ENCODE data around the gene RNF5.
"Not testable (repeated sequence)": the region's sequence is repeated elsewhere in the genome, so short reads cannot be mapped to it uniquely, and the experiment has no call there.

RNF5 gene

DNA sequence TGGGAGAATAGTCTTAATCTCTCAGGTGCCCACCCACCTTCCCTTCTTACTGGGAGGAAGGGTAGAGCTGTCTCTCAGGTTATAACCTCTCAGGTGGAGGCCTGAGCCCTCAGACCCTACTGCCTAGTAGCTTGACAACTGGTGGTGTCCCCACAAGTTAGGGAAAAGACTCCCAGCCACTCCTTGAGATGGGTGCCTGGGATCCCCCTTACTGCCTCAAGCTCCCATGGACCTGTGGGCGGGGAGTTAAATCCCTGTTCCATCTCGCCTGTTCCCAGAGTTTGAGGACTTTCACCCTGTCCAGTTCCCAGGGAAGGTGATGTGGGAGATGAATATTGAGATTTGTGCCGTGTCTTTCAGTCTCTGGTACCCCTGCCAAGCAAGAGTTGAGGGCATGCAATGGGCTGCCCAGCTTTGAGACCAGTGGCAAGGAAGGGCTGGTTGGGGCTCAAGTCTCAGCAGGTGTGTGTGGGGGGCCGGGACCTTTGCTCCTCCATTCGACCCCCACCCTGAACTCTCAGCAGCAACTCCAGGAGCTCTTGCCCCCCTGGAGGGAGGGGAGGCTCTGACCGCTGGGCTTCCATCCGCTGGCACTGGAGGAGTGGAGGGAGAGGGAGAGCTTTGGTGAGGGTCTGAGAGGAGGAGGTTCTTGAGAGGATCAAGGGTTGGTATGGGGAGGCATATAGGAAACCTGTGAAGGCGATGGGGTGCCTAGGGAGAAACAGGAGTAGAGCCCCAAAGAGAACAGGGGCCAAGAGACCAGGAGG, 12.9 kb downstream of the RNF5 start:
- Histone ChIP-seq H3K4me1 (ENCODE audit: control insufficient read depth, insufficient read depth, low read length) (peaks cover 10% of the 10 kb centered on the region), H3K27me3 (ENCODE audit: control insufficient read depth, insufficient read depth, low read length) (no peaks in the 10 kb centered on the region), H3K27ac (ENCODE audit: low read length) (no peak overlapping the region), H3K4me3 (ENCODE audit: low read length) (no peak overlapping the region), H3K36me3 (ENCODE audit: control insufficient read depth, insufficient read depth, low read length) (peaks cover 14% of the 10 kb centered on the region; the same call in 1 of the 2 replicates), H3K9me3 (ENCODE audit: control insufficient read depth, insufficient read depth, low read length) (no peaks in the 10 kb centered on the region)
- no CpG with 5 or more reads among the region's 8 CpGs for WGBS (ENCODE audit: insufficient coverage, insufficient read length)
- DNase-seq (ENCODE audit: low read depth, low spot score), result no peak

DNA sequence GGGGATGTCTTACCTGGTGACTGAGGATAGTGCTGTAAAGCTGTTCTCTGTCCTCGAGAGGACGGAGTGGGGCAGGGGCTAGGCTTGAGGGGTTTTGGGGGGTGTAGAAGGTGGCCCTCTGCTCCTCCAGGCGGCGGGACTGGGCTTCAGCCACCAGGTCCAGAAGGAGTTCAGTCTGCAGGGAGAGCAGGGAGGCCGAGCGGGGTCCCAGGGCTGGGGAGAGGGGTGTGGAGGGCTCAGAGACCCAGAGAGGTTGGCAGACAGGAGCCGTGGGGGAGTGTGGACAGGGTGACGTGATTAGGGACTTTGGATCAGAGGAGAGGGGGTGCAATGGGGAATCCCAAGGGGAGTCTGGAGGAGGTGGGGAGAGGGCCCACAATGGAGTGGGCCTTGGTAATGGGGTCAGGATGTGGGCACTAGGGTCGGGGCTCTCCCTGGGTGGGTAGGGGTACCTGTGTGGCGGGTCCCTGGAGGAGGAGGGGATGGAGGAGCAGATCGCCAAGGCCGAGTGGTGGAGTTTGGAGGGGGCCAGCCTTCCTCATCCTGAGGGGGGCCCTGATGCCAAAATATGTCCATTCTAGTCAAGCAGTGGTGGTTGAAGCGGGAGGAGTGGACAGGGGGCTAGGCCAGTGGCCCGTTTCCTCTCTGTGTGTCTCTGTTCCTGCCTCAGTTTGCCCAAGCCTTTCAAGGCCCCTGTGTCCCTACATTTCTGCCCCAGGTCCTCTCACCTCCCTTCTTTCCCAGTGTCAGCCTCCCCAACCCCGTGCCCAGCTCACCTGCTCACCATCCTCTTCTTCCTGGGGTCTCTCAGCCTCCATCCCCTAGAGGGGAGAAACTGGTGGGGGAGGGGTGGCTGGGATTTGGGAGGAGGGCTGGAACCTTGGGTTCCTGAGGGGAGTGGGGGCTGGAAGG, 13.7 kb downstream of the RNF5 start:
- no peak for DNase-seq (ENCODE audit: low read depth, low spot score)
- H3K4me3 ChIP-seq (ENCODE audit: low read length), result no peak overlapping the region
- H3K27ac ChIP-seq (ENCODE audit: low read length), result no peak overlapping the region
- H3K4me1 ChIP-seq (ENCODE audit: control insufficient read depth, insufficient read depth, low read length), result peaks cover 13% of the 10 kb centered on the region
- H3K36me3 ChIP-seq (ENCODE audit: control insufficient read depth, insufficient read depth, low read length), result peaks cover 8% of the 10 kb centered on the region; the same call in 1 of the 2 replicates
- no peaks in the 10 kb centered on the region for H3K27me3 ChIP-seq (ENCODE audit: control insufficient read depth, insufficient read depth, low read length)
- WGBS (ENCODE audit: insufficient coverage, insufficient read length), result no CpG with 5 or more reads among the region's 15 CpGs
- no peaks in the 10 kb centered on the region for H3K9me3 ChIP-seq (ENCODE audit: control insufficient read depth, insufficient read depth, low read length)

DNA sequence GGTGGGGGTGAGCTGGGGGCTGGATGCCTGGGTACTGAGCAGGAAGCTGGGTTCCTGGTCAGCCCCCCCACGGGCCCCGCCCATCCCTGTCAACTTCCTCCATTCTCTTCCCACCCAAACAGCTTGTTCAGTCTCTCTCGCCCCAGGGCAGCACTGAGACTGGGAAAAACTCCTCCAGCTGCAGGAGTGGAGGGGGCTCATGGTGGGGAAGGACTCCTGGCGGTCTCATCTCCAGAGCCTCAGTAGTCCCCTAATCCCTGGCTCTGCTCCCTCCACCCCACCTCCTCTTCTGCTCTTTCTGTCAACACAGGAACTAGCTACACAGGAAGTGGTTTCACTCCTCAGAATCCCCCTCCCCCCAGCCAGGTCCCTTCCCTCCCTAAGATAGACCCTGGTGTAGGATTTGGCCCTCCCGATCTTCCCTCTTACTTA, 14.4 kb downstream of the RNF5 start, which contains the start of gene GPSM3:
Gene GPSM3, minus strand, starts transcription at position 36 of the 432 bp plus-strand sequence. CDS start 130 bp downstream, outside the sequence.
- H3K27me3 ChIP-seq (ENCODE audit: control insufficient read depth, insufficient read depth, low read length), result no peaks in the 10 kb centered on the region
- no peaks in the 10 kb centered on the region for H3K9me3 ChIP-seq (ENCODE audit: control insufficient read depth, insufficient read depth, low read length)
- H3K27ac ChIP-seq (ENCODE audit: low read length), result no peak within 1 kb of the TSS
- H3K36me3 ChIP-seq (ENCODE audit: control insufficient read depth, insufficient read depth, low read length), result peaks cover 5% of the 10 kb centered on the region; the same call in 1 of the 2 replicates
- no peak within 1 kb of the TSS for H3K4me3 ChIP-seq (ENCODE audit: low read length)
- no CpG with 5 or more reads among the region's 5 CpGs for WGBS (ENCODE audit: insufficient coverage, insufficient read length)
- DNase-seq (ENCODE audit: low read depth, low spot score), result no peak
- H3K4me1 ChIP-seq (ENCODE audit: control insufficient read depth, insufficient read depth, low read length), result peaks cover 17% of the 10 kb centered on the region

DNA sequence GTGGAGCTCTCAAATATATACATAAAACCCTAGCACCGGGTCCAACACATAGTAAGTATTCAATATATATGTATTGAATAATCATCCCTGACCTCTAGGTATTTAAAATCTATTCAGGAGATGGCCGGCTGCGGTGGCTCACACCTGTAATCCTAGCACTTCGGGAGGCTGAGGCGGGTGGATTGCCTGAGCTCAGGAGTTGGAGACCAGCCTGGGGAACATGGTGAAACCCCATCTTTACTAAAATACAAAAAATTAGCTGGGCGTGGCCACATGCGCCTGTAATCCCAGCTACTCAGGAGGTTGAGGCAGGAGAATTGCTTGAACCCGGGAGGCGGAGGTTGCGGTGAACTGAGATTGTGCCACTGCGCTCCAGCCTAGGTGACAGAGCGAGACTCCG, 14.9 kb downstream of the RNF5 start:
- DNase-seq (ENCODE audit: low read depth, low spot score); H3K27me3 ChIP-seq (ENCODE audit: control insufficient read depth, insufficient read depth, low read length); H3K9me3 ChIP-seq (ENCODE audit: control insufficient read depth, insufficient read depth, low read length); H3K27ac ChIP-seq (ENCODE audit: low read length); H3K4me3 ChIP-seq (ENCODE audit: low read length); H3K36me3 ChIP-seq (ENCODE audit: control insufficient read depth, insufficient read depth, low read length): not testable (repeated sequence)
- no CpG with 5 or more reads among the region's 13 CpGs for WGBS (ENCODE audit: insufficient coverage, insufficient read length)
- peaks cover 17% of the 10 kb centered on the region for H3K4me1 ChIP-seq (ENCODE audit: control insufficient read depth, insufficient read depth, low read length)

DNA sequence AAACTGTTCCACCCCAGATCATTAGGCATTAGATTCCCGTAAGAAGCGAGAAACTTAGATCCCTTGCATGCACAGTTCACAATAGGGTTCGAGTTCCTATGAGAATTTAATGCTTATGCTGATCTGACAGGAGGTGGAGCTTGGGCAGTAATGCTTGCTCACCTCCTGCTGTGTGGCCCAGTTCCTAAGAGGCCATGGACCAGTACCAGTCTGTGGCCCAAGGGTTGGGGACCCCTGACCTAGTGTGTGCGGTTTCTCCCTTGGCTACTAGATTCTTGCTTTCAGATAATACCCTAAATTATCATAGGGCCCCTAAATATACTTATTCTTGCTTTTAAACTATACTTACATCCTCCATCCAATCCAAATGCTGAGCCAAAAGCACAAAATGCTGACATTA, 16.2 kb downstream of the RNF5 start:
- Histone ChIP-seq H3K9me3 (ENCODE audit: control insufficient read depth, insufficient read depth, low read length) (no peaks in the 10 kb centered on the region), H3K27ac (ENCODE audit: low read length) (no peak overlapping the region), H3K36me3 (ENCODE audit: control insufficient read depth, insufficient read depth, low read length) (no peaks in the 10 kb centered on the region), H3K4me3 (ENCODE audit: low read length) (no peak overlapping the region), H3K4me1 (ENCODE audit: control insufficient read depth, insufficient read depth, low read length) (peaks cover 15% of the 10 kb centered on the region), H3K27me3 (ENCODE audit: control insufficient read depth, insufficient read depth, low read length) (no peaks in the 10 kb centered on the region)
- no CpG with 5 or more reads among the region's 4 CpGs for WGBS (ENCODE audit: insufficient coverage, insufficient read length)
- no peak for DNase-seq (ENCODE audit: low read depth, low spot score)

DNA sequence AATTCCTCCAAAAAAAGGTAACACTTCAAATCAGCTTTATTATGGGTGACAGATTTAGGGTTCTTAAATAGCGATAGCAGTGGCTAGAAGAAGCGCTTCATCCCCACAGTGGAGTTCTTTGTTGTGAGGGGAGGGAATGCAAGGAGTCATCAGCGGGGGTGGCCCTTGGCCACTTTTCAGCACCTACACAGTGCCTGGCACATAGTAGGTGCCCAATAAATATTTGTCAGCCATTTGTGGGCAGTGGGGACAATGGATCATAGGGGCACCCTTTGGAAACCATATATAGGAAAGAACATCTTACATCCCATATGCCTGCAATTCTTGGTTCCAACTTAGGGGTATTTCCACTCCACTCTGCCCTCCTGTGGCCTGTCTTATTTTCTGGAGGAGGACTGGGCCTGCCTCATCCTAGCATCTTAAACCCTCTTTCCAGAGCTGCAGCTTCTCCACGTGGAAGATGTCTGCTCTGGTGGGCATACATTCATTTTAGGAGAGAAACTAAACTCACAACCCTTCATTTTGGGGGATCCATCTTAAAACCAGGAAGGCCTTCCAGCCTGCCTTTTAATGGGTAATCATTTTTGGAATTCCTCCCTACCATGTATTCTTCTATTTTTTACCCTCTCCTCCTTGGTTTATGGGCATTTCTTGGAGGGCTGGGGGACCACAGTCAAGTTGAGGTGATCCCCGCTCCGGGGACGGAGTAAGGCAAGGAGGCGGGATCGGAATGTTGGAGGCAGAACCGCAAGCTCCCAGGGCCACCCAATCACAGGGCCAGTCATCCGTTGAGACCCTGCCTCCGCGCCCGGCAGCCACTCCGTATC, 16.8 kb downstream of the RNF5 start:
- Histone ChIP-seq H3K4me1 (ENCODE audit: control insufficient read depth, insufficient read depth, low read length) (peaks cover 15% of the 10 kb centered on the region), H3K9me3 (ENCODE audit: control insufficient read depth, insufficient read depth, low read length) (no peaks in the 10 kb centered on the region), H3K36me3 (ENCODE audit: control insufficient read depth, insufficient read depth, low read length) (no peaks in the 10 kb centered on the region), H3K27ac (ENCODE audit: low read length) (no peak overlapping the region), H3K27me3 (ENCODE audit: control insufficient read depth, insufficient read depth, low read length) (no peaks in the 10 kb centered on the region), H3K4me3 (ENCODE audit: low read length) (peak overlapping the region; percentile 26; the same call in 1 of the 2 replicates)
- no peak for DNase-seq (ENCODE audit: low read depth, low spot score)
- WGBS (ENCODE audit: insufficient coverage, insufficient read length), result no CpG with 5 or more reads among the region's 15 CpGs

DNA sequence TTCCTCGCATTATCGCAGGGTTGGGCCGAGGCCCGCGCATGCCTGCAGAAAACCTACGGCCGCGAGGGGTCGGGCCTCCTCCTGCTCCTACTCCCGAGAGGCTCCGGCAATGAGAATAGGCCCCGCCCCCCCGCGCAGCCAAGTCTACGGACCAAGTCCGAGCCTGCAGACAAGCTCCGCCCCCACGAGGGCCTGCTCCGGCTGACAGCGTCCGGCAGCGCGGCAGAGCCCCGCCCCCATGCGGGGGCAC, 17.4 kb downstream of the RNF5 start:
- Histone ChIP-seq H3K4me3 (ENCODE audit: low read length) (peak overlapping the region; percentile 78; the same call in 1 of the 2 replicates), H3K27me3 (ENCODE audit: control insufficient read depth, insufficient read depth, low read length) (no peaks in the 10 kb centered on the region), H3K4me1 (ENCODE audit: control insufficient read depth, insufficient read depth, low read length) (peaks cover 15% of the 10 kb centered on the region), H3K36me3 (ENCODE audit: control insufficient read depth, insufficient read depth, low read length) (no peaks in the 10 kb centered on the region), H3K27ac (ENCODE audit: low read length) (no peak overlapping the region), H3K9me3 (ENCODE audit: control insufficient read depth, insufficient read depth, low read length) (no peaks in the 10 kb centered on the region)
- WGBS (ENCODE audit: insufficient coverage, insufficient read length), result no CpG with 5 or more reads among the region's 25 CpGs
- DNase-seq (ENCODE audit: low read depth, low spot score), result peak; percentile 99

DNA sequence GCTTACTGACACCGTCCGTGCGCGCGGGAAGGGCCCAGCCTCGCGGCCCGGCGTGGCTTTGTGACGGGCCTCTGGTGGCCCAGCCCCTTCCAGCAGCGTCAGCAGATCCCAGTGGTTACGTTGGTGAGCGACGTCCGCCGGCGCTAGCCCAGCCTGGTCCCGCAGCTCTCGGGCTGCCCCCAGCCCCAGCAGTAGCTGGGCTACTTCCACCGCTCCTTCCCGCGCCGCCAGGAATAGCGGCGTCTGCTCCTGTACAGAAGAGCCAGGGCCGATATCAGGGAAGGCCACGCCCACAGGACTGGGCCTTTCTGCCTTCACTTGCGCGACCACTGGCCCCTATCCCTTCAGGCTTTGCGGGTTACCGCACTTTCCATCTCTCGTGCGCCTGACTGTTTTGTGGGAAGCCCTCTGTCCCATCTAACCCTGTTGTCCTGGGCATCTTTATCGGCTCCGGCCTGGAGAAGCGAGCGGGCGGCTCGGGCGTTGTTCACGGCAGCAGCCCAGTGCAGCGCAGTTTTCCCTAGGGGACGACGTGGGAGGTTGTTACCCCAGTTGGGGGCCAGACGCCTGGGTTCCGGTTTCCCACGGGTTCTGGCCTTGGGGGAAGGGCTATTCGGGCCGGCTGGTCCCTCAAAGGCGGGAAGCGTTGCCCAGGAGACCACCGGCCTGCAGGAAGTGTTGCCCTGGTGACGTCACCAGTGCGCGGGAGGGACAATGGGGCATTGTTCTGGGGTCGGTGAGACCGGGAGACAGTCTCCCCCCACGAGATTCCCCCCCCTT, 17.9 kb downstream of the RNF5 start:
- Histone ChIP-seq H3K27ac (ENCODE audit: low read length) (no peak overlapping the region), H3K27me3 (ENCODE audit: control insufficient read depth, insufficient read depth, low read length) (no peaks in the 10 kb centered on the region), H3K9me3 (ENCODE audit: control insufficient read depth, insufficient read depth, low read length) (no peaks in the 10 kb centered on the region), H3K4me3 (ENCODE audit: low read length) (peak overlapping the region; percentile 78), H3K4me1 (ENCODE audit: control insufficient read depth, insufficient read depth, low read length) (peaks cover 13% of the 10 kb centered on the region), H3K36me3 (ENCODE audit: control insufficient read depth, insufficient read depth, low read length) (no peaks in the 10 kb centered on the region)
- WGBS (ENCODE audit: insufficient coverage, insufficient read length), result no CpG with 5 or more reads among the region's 58 CpGs
- DNase-seq (ENCODE audit: low read depth, low spot score), result no peak

DNA sequence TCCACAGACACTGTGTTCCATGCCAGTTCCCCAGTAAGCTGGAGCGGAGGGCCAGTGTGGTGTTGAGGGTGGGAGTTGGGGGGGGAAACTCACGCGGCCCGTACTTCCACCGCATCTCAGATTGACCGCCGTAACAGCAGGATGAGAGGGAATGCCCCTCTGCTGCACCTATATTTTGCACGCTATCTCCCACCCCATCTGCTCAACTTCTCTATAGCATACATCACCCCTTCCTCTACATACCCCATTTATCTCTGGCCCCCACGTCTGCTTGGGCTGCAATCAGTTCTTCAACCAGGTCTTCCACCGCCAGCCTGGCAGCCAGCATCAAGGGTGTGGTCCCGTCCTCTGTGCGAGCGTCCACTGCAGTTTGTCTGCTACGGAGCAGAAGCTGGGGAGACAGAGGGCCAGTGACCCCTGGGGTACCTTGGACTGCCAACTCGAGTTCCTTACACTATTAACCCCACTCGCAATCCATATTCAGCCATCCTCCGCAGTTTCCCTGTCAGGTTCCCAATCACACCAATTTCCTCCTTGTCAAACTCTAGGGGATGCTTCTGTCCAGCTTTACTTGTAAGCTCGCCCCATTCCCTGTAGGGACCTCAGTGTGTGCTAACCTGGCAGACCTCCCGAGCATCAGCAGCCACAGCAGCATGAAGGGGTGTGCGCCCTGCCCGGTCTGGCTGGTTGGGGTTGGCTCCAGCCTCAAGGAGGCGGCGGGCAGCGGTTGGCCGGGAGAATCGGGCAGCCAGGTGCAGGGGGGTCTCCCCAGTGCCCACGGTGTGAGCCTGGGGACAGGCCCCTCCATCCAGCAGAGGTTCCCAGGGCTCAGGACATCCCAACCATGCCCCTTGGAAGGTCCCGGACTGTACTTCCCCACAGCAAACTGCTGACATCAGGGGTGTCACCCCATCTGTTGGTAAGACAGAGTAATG, 18.7 kb downstream of the RNF5 start:
- H3K36me3 ChIP-seq (ENCODE audit: control insufficient read depth, insufficient read depth, low read length), result no peaks in the 10 kb centered on the region
- H3K27ac ChIP-seq (ENCODE audit: low read length), result no peak overlapping the region
- no peak for DNase-seq (ENCODE audit: low read depth, low spot score)
- no peaks in the 10 kb centered on the region for H3K9me3 ChIP-seq (ENCODE audit: control insufficient read depth, insufficient read depth, low read length)
- peaks cover 11% of the 10 kb centered on the region for H3K4me1 ChIP-seq (ENCODE audit: control insufficient read depth, insufficient read depth, low read length)
- WGBS (ENCODE audit: insufficient coverage, insufficient read length), result no CpG with 5 or more reads among the region's 28 CpGs
- H3K27me3 ChIP-seq (ENCODE audit: control insufficient read depth, insufficient read depth, low read length), result no peaks in the 10 kb centered on the region
- H3K4me3 ChIP-seq (ENCODE audit: low read length), result peak overlapping the region; percentile 78; the same call in 1 of the 2 replicates

Data from iPS DF 6.9 (cell line).